ENCODE data around the gene NECAB3. TPM values are rescaled to one million over a fixed set of nuclear protein-coding genes. Genes with fewer than 3 reads are reported as not detected.
A peak's percentile ranks its signal among the peaks of the same experiment; 100 is the strongest.

The NECAB3 gene
- total RNA-seq, 2 donors from 2014 or later, result 142 to 156 TPM

- Histone ChIP-seq H3K27me3 (replicated peaks; ENCODE audit: insufficient read depth) (no peaks in the 10 kb centered on the region), H3K4me1 (replicated peaks) (no peaks in the 10 kb centered on the region), H3K4me3 (no peak overlapping the region), H3K36me3 (peaks cover 7 to 8% of the 10 kb centered on the region in 2 donors), H3K27ac (no peak overlapping the region), H3K9me3 (no peaks in the 10 kb centered on the region)
- DNase-seq (ENCODE audit: low spot score), result no peak
- intact Hi-C loops (cut with DNase I), result no loop called here
- WGBS, result 94% methylated on average over 10 of the region's 10 CpGs
- TF ChIP-seq CTCF (IDR thresholded peaks at IDR 0.05) (no peak), POLR2A (IDR thresholded peaks at IDR 0.05) (no peak), POLR2AphosphoS5 (IDR thresholded peaks at IDR 0.05) (no peak)
Observed at GRCh38 chr20:33629533-33629932, 44.7 kb downstream of the NECAB3 start.

- Histone ChIP-seq H3K36me3 (peaks cover 7 to 9% of the 10 kb centered on the region in 2 donors), H3K4me3 (no peak overlapping the region), H3K9me3 (no peaks in the 10 kb centered on the region), H3K4me1 (replicated peaks) (no peaks in the 10 kb centered on the region), H3K27ac (peak overlapping the region in 1 of 2 donors; percentile 12), H3K27me3 (replicated peaks; ENCODE audit: insufficient read depth) (no peaks in the 10 kb centered on the region)
- no peak for TF ChIP-seq CTCF (IDR thresholded peaks at IDR 0.05)
- 97% methylated on average over 4 of the region's 4 CpGs for WGBS
- intact Hi-C loops (cut with DNase I), result no loop called here
- no peak for DNase-seq (ENCODE audit: low spot score)
Observed at GRCh38 chr20:33627577-33628216, 46.5 kb downstream of the NECAB3 start.

- intact Hi-C loops (cut with DNase I), result no loop called here
- 95% methylated on average over 4 of the region's 4 CpGs for WGBS
- no peak for TF ChIP-seq CTCF (IDR thresholded peaks at IDR 0.05)
- TF ChIP-seq POLR2AphosphoS5 (IDR thresholded peaks at IDR 0.05), result no peak
- TF ChIP-seq POLR2A (IDR thresholded peaks at IDR 0.05), result no peak
- Histone ChIP-seq H3K27ac (peak overlapping the region in 1 of 2 donors; percentile 12), H3K4me3 (no peak overlapping the region), H3K9me3 (no peaks in the 10 kb centered on the region), H3K4me1 (replicated peaks) (no peaks in the 10 kb centered on the region), H3K36me3 (peaks cover 7 to 9% of the 10 kb centered on the region in 2 donors), H3K27me3 (replicated peaks; ENCODE audit: insufficient read depth) (no peaks in the 10 kb centered on the region)
- no peak for DNase-seq (ENCODE audit: low spot score)
Observed at GRCh38 chr20:33626190-33626589, 48.0 kb downstream of the NECAB3 start.

DNA sequence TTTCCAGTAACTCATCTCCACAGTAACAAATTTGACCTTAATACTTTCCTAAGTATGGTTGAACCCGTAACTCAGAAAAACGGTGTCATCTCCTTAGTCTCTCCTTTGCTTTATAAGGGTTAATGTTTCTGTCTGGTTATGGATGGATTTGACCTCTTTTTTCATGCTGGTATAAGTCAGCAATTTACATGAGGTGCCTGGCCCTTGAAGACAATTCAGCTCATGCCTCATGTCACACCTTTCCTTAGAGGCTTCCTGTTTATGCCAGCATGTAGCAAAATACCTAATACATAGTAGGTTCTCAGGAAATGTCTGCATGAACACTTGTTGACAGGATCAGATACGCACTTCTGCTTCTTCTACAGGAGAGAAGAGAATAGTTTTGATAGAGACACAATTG, 49.8 kb downstream of the NECAB3 start:
- intact Hi-C loops (cut with DNase I), result no loop called here
- DNase-seq (ENCODE audit: low spot score), result no peak
- no peaks in the 10 kb centered on the region for H3K4me1 ChIP-seq (replicated peaks)
- no peaks in the 10 kb centered on the region for H3K9me3 ChIP-seq
- H3K27me3 ChIP-seq (replicated peaks; ENCODE audit: insufficient read depth), result no peaks in the 10 kb centered on the region
- peak overlapping the region in 1 of 2 donors; percentile 44 for H3K27ac ChIP-seq
- H3K4me3 ChIP-seq, result no peak overlapping the region
- WGBS, result 88% methylated on average over 3 of the region's 3 CpGs
- no peak for TF ChIP-seq CTCF (IDR thresholded peaks at IDR 0.05)
- no peak for TF ChIP-seq POLR2AphosphoS5 (IDR thresholded peaks at IDR 0.05)
- TF ChIP-seq POLR2A (IDR thresholded peaks at IDR 0.05), result no peak
- peaks cover 6 to 7% of the 10 kb centered on the region in 2 donors for H3K36me3 ChIP-seq

- DNase-seq (ENCODE audit: low spot score), result no peak
- H3K27me3 ChIP-seq (replicated peaks; ENCODE audit: insufficient read depth), result no peaks in the 10 kb centered on the region
- no peaks in the 10 kb centered on the region for H3K4me1 ChIP-seq (replicated peaks)
- 84% methylated on average over 10 of the region's 10 CpGs for WGBS
- intact Hi-C loops (cut with DNase I), result no loop called here
- TF ChIP-seq POLR2A (IDR thresholded peaks at IDR 0.05), result no peak
- TF ChIP-seq POLR2AphosphoS5 (IDR thresholded peaks at IDR 0.05), result peak; percentile 72
- no peak for TF ChIP-seq CTCF (IDR thresholded peaks at IDR 0.05)
- peak overlapping the region in 1 of 2 donors; percentile 17 for H3K4me3 ChIP-seq
- peak overlapping the region; percentile 34 to 65 for H3K27ac ChIP-seq
- H3K36me3 ChIP-seq, result peaks cover 6 to 7% of the 10 kb centered on the region in 2 donors
- no peaks in the 10 kb centered on the region for H3K9me3 ChIP-seq
Observed at GRCh38 chr20:33622705-33623365, 51.4 kb downstream of the NECAB3 start.

All from prostate gland (tissue), 2 donors.